ENCODE results near the gene SOX5. TPM values are rescaled to one million over a fixed set of nuclear protein-coding genes. Genes with fewer than 3 reads are reported as not detected.

Gene SOX5
- total and polyA plus RNA-seq, 11 donors = 0.49 to 4.9 (median 2.5) TPM

GRCh38 chr12:23760495-23760894, 189.0 kb downstream of the SOX5 start:
- TF ChIP-seq POLR2A (IDR thresholded peaks at IDR 0.05) = no peak
- no peak for TF ChIP-seq CTCF (IDR thresholded peaks at IDR 0.05)
- WGBS, 4 donors = 22 to 41% (median 32%) methylated on average over 1 of the region's 1 CpG
- ATAC-seq (no peak), DNase-seq (no peak)
- intact Hi-C loops (cut with DNase I) = no loop called here
- Histone ChIP-seq H3K4me3 (no peak overlapping the region), H3K27ac (no peak overlapping the region), H3K9me3 (no peaks in the 10 kb centered on the region), H3K4me1 (no peaks in the 10 kb centered on the region), H3K27me3 (no peaks in the 10 kb centered on the region), H3K36me3 (no peaks in the 10 kb centered on the region)

DNA sequence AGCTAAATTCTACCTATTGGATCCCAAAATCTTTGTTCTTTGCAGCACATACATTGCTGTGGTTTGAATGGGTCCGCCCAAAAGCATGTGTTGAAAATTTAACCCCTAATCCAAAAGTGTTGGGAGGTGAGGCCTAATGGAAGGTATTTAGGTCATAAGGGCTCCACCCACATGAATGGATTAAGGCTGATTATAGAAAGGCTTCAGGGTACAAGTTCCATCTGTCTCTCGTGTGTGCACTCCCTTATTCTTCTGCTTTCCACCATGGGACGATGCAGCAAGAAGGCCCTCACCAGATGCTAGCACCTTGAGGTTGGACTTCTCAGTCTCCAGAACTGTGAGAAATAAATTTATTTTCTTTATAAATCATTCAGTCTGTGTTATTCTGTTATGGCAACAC, 190.9 kb downstream of the SOX5 start:
- Histone ChIP-seq H3K4me1 (no peaks in the 10 kb centered on the region), H3K4me3 (no peak overlapping the region), H3K36me3 (no peaks in the 10 kb centered on the region), H3K9me3 (no peaks in the 10 kb centered on the region), H3K27ac (no peak overlapping the region), H3K27me3 (no peaks in the 10 kb centered on the region)
- TF ChIP-seq POLR2A (IDR thresholded peaks at IDR 0.05) = no peak
- no peak for TF ChIP-seq CTCF (IDR thresholded peaks at IDR 0.05)
- 87 to 91% (median 89%) methylated on average over 3 of the region's 3 CpGs for WGBS, 4 donors
- no peak for DNase-seq
- ATAC-seq = no peak
- intact Hi-C loops (cut with DNase I) = no loop called here

GRCh38 chr12:23757541-23757962, 191.9 kb downstream of the SOX5 start:
- no peak for ATAC-seq
- Histone ChIP-seq H3K27me3 (no peaks in the 10 kb centered on the region), H3K27ac (no peak overlapping the region), H3K4me3 (no peak overlapping the region), H3K9me3 (no peaks in the 10 kb centered on the region), H3K4me1 (no peaks in the 10 kb centered on the region), H3K36me3 (no peaks in the 10 kb centered on the region)
- DNase-seq = no peak
- intact Hi-C loops (cut with DNase I) = no loop called here
- TF ChIP-seq CTCF (IDR thresholded peaks at IDR 0.05) = no peak
- no peak for TF ChIP-seq POLR2A (IDR thresholded peaks at IDR 0.05)
- 37 to 45% (median 40%) methylated on average over 1 of the region's 1 CpG for WGBS, 4 donors

DNA sequence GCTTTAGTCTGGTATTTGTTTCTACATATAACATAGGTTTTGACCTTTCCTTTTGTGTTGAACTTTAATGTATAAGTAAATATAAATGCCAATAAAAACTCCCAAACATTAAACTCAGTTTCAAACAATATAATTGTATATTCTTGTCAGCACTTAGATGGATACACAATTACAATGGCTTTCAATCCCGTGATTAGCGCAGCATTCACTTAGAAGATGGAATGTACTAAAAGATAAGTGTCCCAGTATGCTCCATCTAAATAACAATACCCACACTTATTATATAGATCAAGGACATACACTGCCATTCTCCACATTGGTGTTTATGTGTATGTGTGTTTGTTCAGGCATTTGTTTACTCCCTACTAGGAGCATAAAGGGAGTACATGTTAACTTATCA, 193.1 kb downstream of the SOX5 start:
- Histone ChIP-seq H3K27me3 (no peaks in the 10 kb centered on the region), H3K36me3 (no peaks in the 10 kb centered on the region), H3K4me1 (no peaks in the 10 kb centered on the region), H3K27ac (no peak overlapping the region), H3K9me3 (no peaks in the 10 kb centered on the region), H3K4me3 (no peak overlapping the region)
- DNase-seq (no peak), ATAC-seq (no peak)
- TF ChIP-seq POLR2A (IDR thresholded peaks at IDR 0.05) = no peak
- TF ChIP-seq CTCF (IDR thresholded peaks at IDR 0.05) = no peak
- intact Hi-C loops (cut with DNase I) = no loop called here
- 94 to 97% (median 96%) methylated on average over 2 of the region's 2 CpGs for WGBS, 4 donors

Measured in heart left ventricle (tissue), 16 donors.